IMR-90 (cell line): ENCODE results near the gene GPR82.

Experiments
- MAFK ChIP-seq: IDR thresholded peaks from 2 replicates; pipeline ENCODE4 v1.6.1; 2012; ENCODE audit warnings: low read depth, low read length, improper control_type of control experiment
- MXI1 ChIP-seq: IDR thresholded peaks from 2 replicates; pipeline ENCODE4 v1.6.1; 2012; ENCODE audit warnings: low read depth, mild to moderate bottlenecking, low read length, moderate library complexity, borderline replicate concordance
- NFE2L2 ChIP-seq: fragments of 150-350 bp; IDR thresholded peaks from 2 replicates; pipeline ENCODE4 v1.6.1; 2016; ENCODE audit warnings: low read depth, mild to moderate bottlenecking, low read length
- POLR2A ChIP-seq: IDR thresholded peaks from 2 replicates; pipeline ENCODE4 v1.6.1; 2012; ENCODE audit warnings: mild to moderate bottlenecking, low read depth, low read length
- TF ChIP-seq, protein P1 (sequence below): conservative IDR thresholded peaks from 2 replicates; pipeline ENCODE4 v1.5.1; 2012; ENCODE audit warnings: mild to moderate bottlenecking, low read depth, low read length, improper control_type of control experiment

GRCh38 chrX:41684940-41685339 lies 39.0 kb upstream of the GPR82 start:
- TF ChIP-seq, protein P1, sequence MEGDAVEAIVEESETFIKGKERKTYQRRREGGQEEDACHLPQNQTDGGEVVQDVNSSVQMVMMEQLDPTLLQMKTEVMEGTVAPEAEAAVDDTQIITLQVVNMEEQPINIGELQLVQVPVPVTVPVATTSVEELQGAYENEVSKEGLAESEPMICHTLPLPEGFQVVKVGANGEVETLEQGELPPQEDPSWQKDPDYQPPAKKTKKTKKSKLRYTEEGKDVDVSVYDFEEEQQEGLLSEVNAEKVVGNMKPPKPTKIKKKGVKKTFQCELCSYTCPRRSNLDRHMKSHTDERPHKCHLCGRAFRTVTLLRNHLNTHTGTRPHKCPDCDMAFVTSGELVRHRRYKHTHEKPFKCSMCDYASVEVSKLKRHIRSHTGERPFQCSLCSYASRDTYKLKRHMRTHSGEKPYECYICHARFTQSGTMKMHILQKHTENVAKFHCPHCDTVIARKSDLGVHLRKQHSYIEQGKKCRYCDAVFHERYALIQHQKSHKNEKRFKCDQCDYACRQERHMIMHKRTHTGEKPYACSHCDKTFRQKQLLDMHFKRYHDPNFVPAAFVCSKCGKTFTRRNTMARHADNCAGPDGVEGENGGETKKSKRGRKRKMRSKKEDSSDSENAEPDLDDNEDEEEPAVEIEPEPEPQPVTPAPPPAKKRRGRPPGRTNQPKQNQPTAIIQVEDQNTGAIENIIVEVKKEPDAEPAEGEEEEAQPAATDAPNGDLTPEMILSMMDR: no peak
- TF ChIP-seq MXI1 (no peak), MAFK (no peak), POLR2A (no peak), NFE2L2 (no peak)
